Measurements from ENCODE around the gene FCHSD1.

GRCh38 chr5:141665995-141666940, 15.1 kb upstream of the FCHSD1 start:
- TF ChIP-seq CTCF (IDR thresholded peaks at IDR 0.05; ENCODE audit: poor library complexity) (no peak), EZH2phosphoT487 (IDR thresholded peaks at IDR 0.05; ENCODE audit: low read depth, severe bottlenecking, unreplicated experiment) (no peak)
